Fibroblast of skin of left quadriceps (primary cell): ENCODE data around the gene TMEM187.

ENCODE experiments used
- DNase-seq, 2 experiments: peaks; one replicate each; pipeline ENCODE4 v3.0.0-alpha.2; 2013; ENCODE audit warnings: low read depth in 2 of 2

Gene TMEM187

GRCh38 chrX:153954558-153955227 is 17.9 kb upstream of the TMEM187 start:
- no peak for DNase-seq

GRCh38 chrX:153955228-153955732 is 17.3 kb upstream of the TMEM187 start:
- DNase-seq = no peak

GRCh38 chrX:153956044-153956907 is 16.3 kb upstream of the TMEM187 start:
- no peak for DNase-seq

GRCh38 chrX:153957224-153957623 is 15.3 kb upstream of the TMEM187 start:
- DNase-seq = no peak

- DNase-seq = no peak
Observed at GRCh38 chrX:153958605-153959004, 13.9 kb upstream of the TMEM187 start.

- no peak for DNase-seq
Observed at GRCh38 chrX:153959649-153960048, 12.9 kb upstream of the TMEM187 start.

- no peak for DNase-seq
Observed at GRCh38 chrX:153960077-153960476, 12.5 kb upstream of the TMEM187 start.

- no peak for DNase-seq
Observed at GRCh38 chrX:153960786-153961185, 11.8 kb upstream of the TMEM187 start.

- DNase-seq = no peak
Observed at GRCh38 chrX:153961292-153961691, 11.3 kb upstream of the TMEM187 start.

- no peak for DNase-seq
Observed at GRCh38 chrX:153963546-153963945, 9.0 kb upstream of the TMEM187 start.

- DNase-seq = no peak
Observed at GRCh38 chrX:153964105-153964504, 8.4 kb upstream of the TMEM187 start.

- no peak for DNase-seq
Observed at GRCh38 chrX:153965406-153965805, 7.1 kb upstream of the TMEM187 start.

GRCh38 chrX:153966283-153966688 is 6.3 kb upstream of the TMEM187 start:
- no peak for DNase-seq

- no peak for DNase-seq
Observed at GRCh38 chrX:153966841-153967535, 5.6 kb upstream of the TMEM187 start.

- DNase-seq = no peak
Observed at GRCh38 chrX:153967536-153968224, 4.9 kb upstream of the TMEM187 start.

- DNase-seq = no peak
Observed at GRCh38 chrX:153968255-153968654, 4.3 kb upstream of the TMEM187 start.

- no peak for DNase-seq
Observed at GRCh38 chrX:153968754-153969124, 3.8 kb upstream of the TMEM187 start.

- no peak for DNase-seq
Observed at GRCh38 chrX:153969125-153969903, 3.2 kb upstream of the TMEM187 start.

GRCh38 chrX:153969904-153970356 is 2.6 kb upstream of the TMEM187 start:
- peak in 1 of 2 experiments; percentile 4 for DNase-seq

GRCh38 chrX:153970357-153971123 is 2.0 kb upstream of the TMEM187 start:
- DNase-seq = peak; percentile 28 to 34
